K562 (cell line): ENCODE results near the gene BHLHE40. TPM values are rescaled to one million over a fixed set of nuclear protein-coding genes. Genes with fewer than 3 reads are reported as not detected.
A peak's percentile ranks its signal among the peaks of the same experiment; 100 is the strongest.

Experiments
- ATAC-seq: fragments of 200-7000 bp; cut with Tn5 transposase; 3 replicates; pipeline ENCODE4 v1.9.1; 2020; ENCODE audit warnings: moderate library complexity
- BruUV-seq: library from RNA; stranded (reverse); fragments of 400-500 nt; replicated peaks from 2 replicates; lab custom pipeline; 2021; lab: Mats Ljungman, UMichigan
- CTCF ChIA-PET: fragments of 300-600 bp; formaldehyde crosslinking; extraction: SDS; loops from one replicate; lab custom pipeline; 2021; ENCODE audit warnings: low intra/inter-chr PET ratio; lab: Yijun Ruan, JAX
- POLR2A ChIA-PET: fragments of 300-600, 350-650 bp; sonication (Branson Sonifier 250); formaldehyde crosslinking; extraction: SDS; loops from one replicate; lab custom pipeline; 2021; ENCODE audit warnings: antibody characterized with exemption, inconsistent platforms; lab: Yijun Ruan, JAX
- DNase-seq, 4 experiments: peaks; one replicate each; pipeline versions ENCODE4 v3.0.0 to v3.0.0-alpha.2; 2011 to 2018; ENCODE audit warnings: low spot score in 3 of 4, mixed read lengths in 3 of 4; ENCODE audit errors: extremely low read depth in 1 of 4
- FAIRE-seq: peaks from 2 replicates; lab custom pipeline; 2011; peaks lifted over from hg19 to GRCh38; lab: Jason Lieb, UNC
- H2AFZ ChIP-seq: 2 replicates; pipeline ENCODE4 v1.6.0; 2011; ENCODE audit warnings: low read depth, low read length, control low read depth, inconsistent platforms
- H3K27ac ChIP-seq: fragments of 200-600 bp; 3 replicates; pipeline ENCODE4 v1.8.0; 2011; ENCODE audit warnings: low read depth, mild to moderate bottlenecking, control low read depth, inconsistent platforms, low read length, moderate library complexity, mixed read lengths; ENCODE audit errors: extremely low read depth
- H3K27me3 ChIP-seq, 2 experiments: fragments of 300-600 bp in 1 of 2; 2 replicates in 1 of 2; 3 replicates in 1 of 2; pipeline versions ENCODE4 v1.6.0 to v1.8.0; 2011; ENCODE audit warnings: inconsistent platforms in 2 of 2, low read length in 2 of 2, mild to moderate bottlenecking in 1 of 2, mixed read lengths in 1 of 2, moderate library complexity in 1 of 2; ENCODE audit not compliant: control insufficient read depth in 2 of 2, insufficient read depth in 2 of 2
- H3K36me3 ChIP-seq: fragments of 300-600 bp; 3 replicates; pipeline ENCODE4 v1.8.0; 2011; ENCODE audit warnings: mild to moderate bottlenecking, low read length, inconsistent platforms; ENCODE audit not compliant: control insufficient read depth, insufficient read depth
- H3K4me1 ChIP-seq, 2 experiments: fragments of 200-600 bp in 1 of 2; replicated peaks in 1 of 2; 2 replicates in 1 of 2; 3 replicates in 1 of 2; pipeline versions ENCODE4 v1.5.1 to v1.8.0; 2011; ENCODE audit warnings: inconsistent platforms in 2 of 2, low read length in 2 of 2, mild to moderate bottlenecking in 1 of 2, mixed read lengths in 1 of 2, moderate library complexity in 1 of 2; ENCODE audit not compliant: control insufficient read depth in 2 of 2, insufficient read depth in 2 of 2
- H3K4me2 ChIP-seq: 2 replicates; pipeline ENCODE4 v1.6.1; 2011; ENCODE audit warnings: low read length, control low read depth, inconsistent platforms, mixed read lengths; ENCODE audit not compliant: insufficient read depth
- H3K4me3 ChIP-seq: fragments of 200-600 bp; sonication (generic), shearing (Covaris generic); 2 replicates; pipeline ENCODE4 v1.5.1; 2016; ENCODE audit warnings: control low read depth, inconsistent platforms
- H3K79me2 ChIP-seq: fragments of 200-600 bp; 3 replicates; pipeline ENCODE4 v1.8.0; 2011; ENCODE audit warnings: low read length, inconsistent platforms; ENCODE audit not compliant: control insufficient read depth, insufficient read depth
- H3K9ac ChIP-seq, 2 experiments: 2 replicates each; pipeline versions ENCODE4 v1.6.0 to v1.6.1; 2011; ENCODE audit warnings: low read depth in 2 of 2, low read length in 2 of 2, control low read depth in 1 of 2, inconsistent platforms in 1 of 2, mild to moderate bottlenecking in 1 of 2, mixed read lengths in 1 of 2; ENCODE audit not compliant: insufficient read depth in 1 of 2
- H3K9me1 ChIP-seq: one replicate; pipeline ENCODE4 v1.6.0; 2011; ENCODE audit warnings: inconsistent platforms, mild to moderate bottlenecking, low read length, moderate library complexity; ENCODE audit not compliant: control insufficient read depth, insufficient read depth
- H3K9me3 ChIP-seq: replicated peaks from 2 replicates; pipeline ENCODE4 v1.5.1; 2011; ENCODE audit warnings: low read depth, low read length, inconsistent platforms; ENCODE audit not compliant: control insufficient read depth, insufficient read depth
- H4K20me1 ChIP-seq: replicated peaks from 2 replicates; pipeline ENCODE4 v1.6.1; 2011; ENCODE audit warnings: low read length, inconsistent platforms, mixed read lengths; ENCODE audit not compliant: control insufficient read depth, insufficient read depth
- ATF1 ChIP-seq, 2 experiments: fragments of 450-650 bp in 1 of 2; IDR thresholded peaks; 2 replicates each; pipeline ENCODE4 v1.6.1; 2016; ENCODE audit warnings: missing compliant biosample characterization in 1 of 2, missing genetic modification characterization in 1 of 2
- BCL6 ChIP-seq: fragments of 250-450 bp; sonication (Bioruptor Pico); IDR thresholded peaks from 2 replicates; pipeline ENCODE4 v1.4.0; 2020
- CBX8 ChIP-seq: fragments of 200-600 bp; sonication (generic); IDR thresholded peaks from 2 replicates; pipeline ENCODE4 v1.6.1; 2012; ENCODE audit warnings: borderline replicate concordance, mixed run types, low read depth, mild to moderate bottlenecking, moderate library complexity, mixed read lengths, low read length, control low read depth, inconsistent platforms; ENCODE audit not compliant: poor library complexity, severe bottlenecking; ENCODE audit errors: extremely low read depth
- CCNT2 ChIP-seq: IDR thresholded peaks from 2 replicates; pipeline ENCODE4 v1.6.1; 2011; ENCODE audit warnings: borderline replicate concordance, low read depth, mild to moderate bottlenecking, moderate library complexity, mixed read lengths, low read length; ENCODE audit not compliant: insufficient read length; ENCODE audit errors: extremely low read depth
- GABPA ChIP-seq: fragments of 200-800 bp; sonication (Bioruptor generic); conservative IDR thresholded peaks from 2 replicates; pipeline ENCODE4 v1.6.1; 2016; ENCODE audit warnings: low read depth, missing genetic modification characterization, missing compliant biosample characterization
- GTF2E2 ChIP-seq: fragments of 200-800 bp; sonication (Bioruptor generic); IDR thresholded peaks from 2 replicates; pipeline ENCODE4 v1.6.1; 2016; ENCODE audit warnings: missing genetic modification characterization, missing compliant biosample characterization
- HDGF ChIP-seq: fragments of 450-650 bp; IDR thresholded peaks from 2 replicates; pipeline ENCODE4 v1.6.1; 2016
- HMG20B ChIP-seq: fragments of 250-450 bp; sonication (Bioruptor Pico); IDR thresholded peaks from 2 replicates; pipeline ENCODE4 v1.5.0; 2021; ENCODE audit warnings: mild to moderate bottlenecking
- MAFG ChIP-seq: fragments of 450-650 bp; conservative IDR thresholded peaks from 2 replicates; pipeline ENCODE4 v1.6.1; 2016; ENCODE audit warnings: missing genetic modification characterization, missing compliant biosample characterization
- RUNX1 ChIP-seq: sonication (generic); IDR thresholded peaks from 2 replicates; pipeline ENCODE4 v1.6.1; 2016; ENCODE audit warnings: antibody characterized with exemption, low read depth
- SIRT6 ChIP-seq: IDR thresholded peaks from one replicate; pipeline ENCODE4 v1.6.1; 2012; ENCODE audit warnings: low read depth, mild to moderate bottlenecking, control low read depth, inconsistent platforms, low read length, moderate library complexity
- SRSF9 ChIP-seq: fragments of 200-400 bp; formaldehyde crosslinking; IDR thresholded peaks from 2 replicates; pipeline ENCODE4 v1.6.1; 2017; ENCODE audit warnings: low read depth, low read length, borderline replicate concordance
- ZNF253 ChIP-seq: fragments of 250-450 bp; sonication (Bioruptor Pico); conservative IDR thresholded peaks from 2 replicates; pipeline ENCODE4 v1.6.1; 2021; ENCODE audit warnings: mild to moderate bottlenecking
- ZNF583 ChIP-seq: fragments of 250-450 bp; sonication (Bioruptor Pico); IDR thresholded peaks from 2 replicates; pipeline ENCODE4 v1.4.0; 2020
- ZNF785 ChIP-seq: fragments of 250-450 bp; sonication (Bioruptor Pico); IDR thresholded peaks from 2 replicates; pipeline ENCODE4 v1.4.0; 2020; ENCODE audit warnings: mild to moderate bottlenecking
- WGBS: fragments of 100-300 bp; shearing (Covaris generic); methylation state at CpG from one replicate; pipeline ENCODE4 v1.1.6; 2016; ENCODE audit warnings: low coverage, mixed read lengths; ENCODE audit not compliant: insufficient coverage; ENCODE audit errors: missing lambda C conversion rate; 5-methylcytosine and 5-hydroxymethylcytosine counted together
- in situ Hi-C: fragments of 300-500 bp; cut with MboI; formaldehyde crosslinking; loops from 4 replicates; pipeline ENCODE4 v1.15.0; 2018; ENCODE audit warnings: inconsistent platforms, mixed read lengths
- intact Hi-C: fragments of 100-400 bp; cut with micrococcal nuclease; formaldehyde crosslinking; loops from 2 replicates; pipeline ENCODE4 v1.14.2; 2022
- polyA plus RNA-seq, 8 experiments: library from polyadenylated mRNA; depleted of rRNA in 4 of 8; stranded (reverse) in 5 of 8; unstranded in 3 of 8; fragments of >200 nt; fragmentation: Nextera tagmentation in 2 of 8; fragmentation: Illumina TruSeq in 1 of 8; extraction: Ambion mirVana in 2 of 8; extraction: Trizol in 1 of 8; gene quantifications; 2 replicates each; pipeline versions ENCODE4 v1.2.1 to v1.2.3, GENCODE V29; 2011 to 2014; ENCODE audit warnings: inconsistent platforms in 1 of 8, missing spikeins in 1 of 8
- total RNA-seq, 7 experiments: library from RNA; depleted of rRNA in 6 of 7; stranded (reverse); fragments of >200 nt in 6 of 7; fragmentation: Illumina TruSeq in 2 of 7; extraction: Trizol in 2 of 7; gene quantifications; 2 replicates each; pipeline versions ENCODE4 v1.2.1 to v1.2.3, GENCODE V29; 2011 to 2021; ENCODE audit warnings: low replicate concordance in 1 of 7
- TF ChIP-seq, protein P1 (sequence below), 2 experiments: IDR thresholded peaks; 2 replicates each; pipeline ENCODE4 v1.6.1; 2012; ENCODE audit warnings: improper control_type of control experiment in 2 of 2, low read depth in 2 of 2, low read length in 2 of 2, borderline replicate concordance in 1 of 2
- TF ChIP-seq, protein P2 (sequence below): fragments of 450-650 bp; IDR thresholded peaks from 2 replicates; pipeline ENCODE4 v1.6.1; 2017; ENCODE audit warnings: antibody characterized with exemption
- TF ChIP-seq, protein P3 (sequence below): sonication (generic); formaldehyde crosslinking; IDR thresholded peaks from 2 replicates; pipeline ENCODE4 v1.8.0; 2022; ENCODE audit warnings: mild to moderate bottlenecking, missing genetic modification reagents

Gene BHLHE40
- total and polyA plus RNA-seq, 9 of the 15 experiments (the other 6 are each of a cell fraction or from before 2014, with no cell fraction given): 12.0 to 83.9 (median 31.4) TPM

DNA sequence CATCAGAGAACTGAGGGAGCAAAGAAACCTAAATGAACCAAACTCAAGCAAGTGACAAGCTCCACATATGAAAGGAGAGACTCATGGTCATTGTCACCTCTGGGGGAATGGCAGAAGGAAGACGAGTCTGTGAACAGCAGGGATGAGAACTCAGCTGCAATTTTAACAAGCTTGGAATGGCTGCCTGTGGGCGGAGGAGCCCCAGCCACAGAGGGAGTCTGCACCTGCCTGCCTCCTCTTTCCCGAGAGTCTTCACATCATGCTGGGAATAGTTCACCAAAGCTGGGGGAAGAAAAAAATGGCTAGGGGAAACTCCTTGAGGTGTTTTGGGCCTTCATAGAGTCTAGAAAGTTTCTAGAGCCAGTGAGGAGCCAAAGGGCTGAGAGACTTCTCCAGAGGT is 21.3 kb upstream of the BHLHE40 start:
- POLR2A ChIA-PET: interaction anchor here (0.5 to 0.9 kb wide), 6 partner anchors 11 to 108 kb away, joined by 3 to 4 read pairs (median 3); no protein-coding TSS in a partner anchor
- TF ChIP-seq MAFG (tag): no peak
- no peak for TF ChIP-seq ATF1 (CRISPR knock-in tag; IDR thresholded peaks at IDR 0.05)
- TF ChIP-seq ATF1 (tag; IDR thresholded peaks at IDR 0.05): no peak
- TF ChIP-seq, protein P1, sequence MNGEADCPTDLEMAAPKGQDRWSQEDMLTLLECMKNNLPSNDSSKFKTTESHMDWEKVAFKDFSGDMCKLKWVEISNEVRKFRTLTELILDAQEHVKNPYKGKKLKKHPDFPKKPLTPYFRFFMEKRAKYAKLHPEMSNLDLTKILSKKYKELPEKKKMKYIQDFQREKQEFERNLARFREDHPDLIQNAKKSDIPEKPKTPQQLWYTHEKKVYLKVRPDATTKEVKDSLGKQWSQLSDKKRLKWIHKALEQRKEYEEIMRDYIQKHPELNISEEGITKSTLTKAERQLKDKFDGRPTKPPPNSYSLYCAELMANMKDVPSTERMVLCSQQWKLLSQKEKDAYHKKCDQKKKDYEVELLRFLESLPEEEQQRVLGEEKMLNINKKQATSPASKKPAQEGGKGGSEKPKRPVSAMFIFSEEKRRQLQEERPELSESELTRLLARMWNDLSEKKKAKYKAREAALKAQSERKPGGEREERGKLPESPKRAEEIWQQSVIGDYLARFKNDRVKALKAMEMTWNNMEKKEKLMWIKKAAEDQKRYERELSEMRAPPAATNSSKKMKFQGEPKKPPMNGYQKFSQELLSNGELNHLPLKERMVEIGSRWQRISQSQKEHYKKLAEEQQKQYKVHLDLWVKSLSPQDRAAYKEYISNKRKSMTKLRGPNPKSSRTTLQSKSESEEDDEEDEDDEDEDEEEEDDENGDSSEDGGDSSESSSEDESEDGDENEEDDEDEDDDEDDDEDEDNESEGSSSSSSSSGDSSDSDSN (IDR thresholded peaks at IDR 0.05; ENCODE audit: borderline replicate concordance in 1 of 2, low read depth in 2 of 2, low read length in 2 of 2): no peak
- TF ChIP-seq, protein P2, sequence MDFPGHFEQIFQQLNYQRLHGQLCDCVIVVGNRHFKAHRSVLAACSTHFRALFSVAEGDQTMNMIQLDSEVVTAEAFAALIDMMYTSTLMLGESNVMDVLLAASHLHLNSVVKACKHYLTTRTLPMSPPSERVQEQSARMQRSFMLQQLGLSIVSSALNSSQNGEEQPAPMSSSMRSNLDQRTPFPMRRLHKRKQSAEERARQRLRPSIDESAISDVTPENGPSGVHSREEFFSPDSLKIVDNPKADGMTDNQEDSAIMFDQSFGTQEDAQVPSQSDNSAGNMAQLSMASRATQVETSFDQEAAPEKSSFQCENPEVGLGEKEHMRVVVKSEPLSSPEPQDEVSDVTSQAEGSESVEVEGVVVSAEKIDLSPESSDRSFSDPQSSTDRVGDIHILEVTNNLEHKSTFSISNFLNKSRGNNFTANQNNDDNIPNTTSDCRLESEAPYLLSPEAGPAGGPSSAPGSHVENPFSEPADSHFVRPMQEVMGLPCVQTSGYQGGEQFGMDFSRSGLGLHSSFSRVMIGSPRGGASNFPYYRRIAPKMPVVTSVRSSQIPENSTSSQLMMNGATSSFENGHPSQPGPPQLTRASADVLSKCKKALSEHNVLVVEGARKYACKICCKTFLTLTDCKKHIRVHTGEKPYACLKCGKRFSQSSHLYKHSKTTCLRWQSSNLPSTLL: no peak
- no peak for TF ChIP-seq HDGF
- no peak for TF ChIP-seq GABPA (tag)
- no peak for TF ChIP-seq HMG20B
- TF ChIP-seq ZNF253 (CRISPR knock-in tag): no peak
- no peak for TF ChIP-seq CCNT2
- TF ChIP-seq, protein P3, sequence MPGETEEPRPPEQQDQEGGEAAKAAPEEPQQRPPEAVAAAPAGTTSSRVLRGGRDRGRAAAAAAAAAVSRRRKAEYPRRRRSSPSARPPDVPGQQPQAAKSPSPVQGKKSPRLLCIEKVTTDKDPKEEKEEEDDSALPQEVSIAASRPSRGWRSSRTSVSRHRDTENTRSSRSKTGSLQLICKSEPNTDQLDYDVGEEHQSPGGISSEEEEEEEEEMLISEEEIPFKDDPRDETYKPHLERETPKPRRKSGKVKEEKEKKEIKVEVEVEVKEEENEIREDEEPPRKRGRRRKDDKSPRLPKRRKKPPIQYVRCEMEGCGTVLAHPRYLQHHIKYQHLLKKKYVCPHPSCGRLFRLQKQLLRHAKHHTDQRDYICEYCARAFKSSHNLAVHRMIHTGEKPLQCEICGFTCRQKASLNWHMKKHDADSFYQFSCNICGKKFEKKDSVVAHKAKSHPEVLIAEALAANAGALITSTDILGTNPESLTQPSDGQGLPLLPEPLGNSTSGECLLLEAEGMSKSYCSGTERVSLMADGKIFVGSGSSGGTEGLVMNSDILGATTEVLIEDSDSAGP (CRISPR knock-in tag): no peak
- no peak for TF ChIP-seq RUNX1
- no peak for TF ChIP-seq SIRT6
- no peak for TF ChIP-seq ZNF785
- TF ChIP-seq ZNF583 (CRISPR knock-in tag): no peak
- TF ChIP-seq SRSF9: no peak
- TF ChIP-seq CBX8: no peak
- no peak for TF ChIP-seq BCL6 (CRISPR knock-in tag)
- no peak for TF ChIP-seq GTF2E2

More for the DNA sequence above, 21.3 kb upstream of the BHLHE40 start:
- intact Hi-C loops: no loop called here
- H4K20me1 ChIP-seq: no peaks in the 10 kb centered on the region
- no peak overlapping the region for H3K4me3 ChIP-seq
- in situ Hi-C loops: no loop called here
- 33% methylated on average over 3 of the region's 3 CpGs for WGBS
- ATAC-seq: no peak
- no peaks in the 10 kb centered on the region for H3K79me2 ChIP-seq
- H3K9ac ChIP-seq: no peak overlapping the region
- CTCF ChIA-PET: no interaction called here
- no peaks in the 10 kb centered on the region for H3K4me1 ChIP-seq
- no TSS peak for BruUV-seq
- FAIRE-seq: no peak
- H3K9me1 ChIP-seq: no peaks in the 10 kb centered on the region
- H3K4me2 ChIP-seq: no peak overlapping the region
- DNase-seq: no peak
- peak overlapping the region; percentile 18; the same call in 1 of the 2 replicates for H2AFZ ChIP-seq
- H3K36me3 ChIP-seq: no peaks in the 10 kb centered on the region
- H3K27ac ChIP-seq: no peak overlapping the region
- H3K27me3 ChIP-seq: no peaks in the 10 kb centered on the region
- peaks cover 9% of the 10 kb centered on the region; the same call in 1 of the 2 replicates for H3K9me3 ChIP-seq
